ENCODE measurements around the gene ZNF681.
"Not testable (repeated sequence)": the region's sequence is repeated elsewhere in the genome, so short reads cannot be mapped to it uniquely, and the experiment has no call there.

ZNF681 gene

GRCh38 chr19:23772675-23773063 is 14.0 kb upstream of the ZNF681 start:
- DNase-seq, result no peak

DNA sequence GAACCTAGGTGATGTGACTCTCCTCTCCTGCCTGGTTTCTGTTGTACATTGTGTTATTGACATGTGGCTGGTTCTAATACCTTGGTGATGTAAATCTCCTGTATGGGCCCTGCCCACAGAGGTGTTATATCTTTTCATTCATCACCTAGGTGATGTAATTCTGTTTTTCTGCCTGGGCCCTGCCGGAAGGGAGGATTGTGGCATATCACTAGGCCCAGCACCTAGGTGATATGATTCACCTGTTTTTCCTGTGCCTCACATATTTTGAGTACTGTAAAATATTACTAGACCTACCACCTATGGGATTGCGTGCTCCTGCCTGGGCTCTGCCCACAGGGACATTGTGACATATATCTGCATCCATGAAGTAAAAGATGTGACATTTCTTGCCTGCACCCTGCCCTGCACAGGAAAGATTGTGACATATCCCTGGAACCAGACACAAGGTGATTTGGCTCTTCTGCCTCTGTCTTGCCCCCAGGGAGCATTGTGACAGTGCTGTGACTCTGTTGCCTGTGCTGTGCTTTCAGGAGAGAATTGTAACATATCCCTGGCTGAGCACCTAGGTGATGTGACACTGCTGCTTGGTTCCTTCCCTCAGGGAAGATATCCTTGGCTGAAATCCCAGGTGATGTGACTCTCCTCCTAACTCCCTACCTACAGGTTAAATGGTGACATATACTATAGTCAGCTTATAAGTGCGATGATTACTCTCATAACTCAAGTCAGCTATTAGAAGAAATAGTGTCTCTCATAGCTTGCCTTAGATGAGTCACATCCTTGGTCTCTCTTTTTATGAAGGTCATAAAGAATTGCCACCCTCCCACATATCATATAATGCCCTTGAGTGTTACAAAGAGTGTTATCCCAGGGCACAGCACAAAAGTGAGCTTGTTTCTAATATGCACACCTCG is 13.3 kb upstream of the ZNF681 start:
- DNase-seq, result peak; percentile 14

- peak; percentile 59 for DNase-seq
Observed at GRCh38 chr19:23771316-23771715, 12.6 kb upstream of the ZNF681 start.

GRCh38 chr19:23770672-23771250 is 12.1 kb upstream of the ZNF681 start:
- no peak for DNase-seq

- no peak for DNase-seq
Observed at GRCh38 chr19:23769691-23770468, 11.2 kb upstream of the ZNF681 start.

GRCh38 chr19:23766951-23767350 is 8.3 kb upstream of the ZNF681 start:
- no peak for DNase-seq

DNA sequence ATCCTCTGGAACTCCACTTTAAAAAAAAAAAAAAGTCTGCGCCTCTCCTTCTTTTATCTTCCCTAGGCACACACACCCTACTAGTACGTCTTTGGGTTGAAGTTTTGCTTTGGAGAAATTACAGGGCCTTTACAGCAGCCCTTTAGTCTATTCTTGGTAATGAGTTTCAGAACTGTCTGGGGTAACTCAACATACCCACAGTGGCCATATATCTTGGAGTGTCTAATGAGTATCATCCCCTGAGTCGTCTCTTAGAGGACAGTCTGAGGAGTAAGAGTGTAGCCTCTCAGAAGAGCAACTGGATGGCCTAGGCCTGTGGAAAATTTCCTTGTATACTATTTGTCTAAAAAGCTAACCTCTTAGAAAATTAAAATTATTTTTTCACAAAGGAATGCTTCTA is 6.1 kb upstream of the ZNF681 start:
- DNase-seq, result no peak

- peak; percentile 73 for DNase-seq
Observed at GRCh38 chr19:23762884-23763711, 4.4 kb upstream of the ZNF681 start.

- no peak for DNase-seq
Observed at GRCh38 chr19:23762548-23762883, 3.8 kb upstream of the ZNF681 start.

GRCh38 chr19:23760326-23760725 is 1.6 kb upstream of the ZNF681 start:
- not testable (repeated sequence) for DNase-seq

DNA sequence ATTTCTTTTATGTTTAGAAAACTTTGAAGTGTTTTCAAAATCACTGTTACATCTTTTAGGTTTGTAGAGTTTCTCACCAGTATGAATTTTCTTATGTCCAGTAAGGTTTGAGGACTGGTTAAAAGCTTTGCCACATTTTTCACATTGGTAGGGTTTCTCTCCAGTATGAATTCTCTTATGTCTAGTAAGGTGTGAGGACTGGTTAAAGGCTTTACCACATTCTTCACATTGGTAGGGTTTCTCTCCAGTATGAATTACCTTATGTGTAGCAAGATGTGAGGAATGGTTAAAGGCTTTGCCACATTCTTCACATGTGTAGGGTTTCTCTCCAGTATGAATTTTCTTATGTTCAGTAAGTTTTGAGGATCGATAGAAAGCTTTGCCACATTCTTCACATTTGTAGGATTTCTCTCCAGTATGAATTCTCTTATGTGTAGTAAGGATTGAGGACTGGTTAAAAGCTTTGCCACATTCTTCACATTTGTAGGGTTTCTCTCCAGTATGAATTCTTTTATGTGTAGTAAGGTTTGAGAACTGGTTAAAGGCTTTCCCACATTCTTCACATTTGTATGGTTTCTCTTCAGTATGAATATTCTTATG is 15.0 kb downstream of the ZNF681 start:
- DNase-seq, result not testable (repeated sequence)

GRCh38 chr19:23730729-23731465 is 27.8 kb downstream of the ZNF681 start:
- DNase-seq, result not testable (repeated sequence)

- not testable (repeated sequence) for DNase-seq
Observed at GRCh38 chr19:23724161-23724560, 34.5 kb downstream of the ZNF681 start.

- no peak for DNase-seq
Observed at GRCh38 chr19:23718802-23719201, 39.9 kb downstream of the ZNF681 start.

- no peak for DNase-seq
Observed at GRCh38 chr19:23716792-23717191, 41.9 kb downstream of the ZNF681 start.

DNA sequence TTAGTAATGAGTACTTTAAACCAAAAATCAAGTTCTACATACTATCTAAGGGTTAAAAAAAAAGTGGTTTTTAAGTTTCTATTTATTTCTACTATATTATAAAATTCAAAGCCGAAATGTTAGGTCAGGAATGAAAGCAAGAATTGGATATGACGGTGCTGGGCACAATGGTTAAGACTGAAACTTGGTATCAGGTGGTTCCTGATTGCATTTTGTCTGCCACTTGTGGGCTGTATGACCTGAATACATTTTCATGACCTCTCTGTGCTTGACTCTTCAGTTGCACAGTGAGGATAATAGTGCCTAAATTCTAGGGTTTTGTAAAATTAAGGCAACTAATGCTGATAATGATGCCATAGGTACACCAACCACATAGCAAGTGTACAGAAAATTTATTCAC is 49.3 kb downstream of the ZNF681 start:
- no peak for DNase-seq

GRCh38 chr19:23706657-23707056 is 52.0 kb downstream of the ZNF681 start:
- no peak for DNase-seq

DNA sequence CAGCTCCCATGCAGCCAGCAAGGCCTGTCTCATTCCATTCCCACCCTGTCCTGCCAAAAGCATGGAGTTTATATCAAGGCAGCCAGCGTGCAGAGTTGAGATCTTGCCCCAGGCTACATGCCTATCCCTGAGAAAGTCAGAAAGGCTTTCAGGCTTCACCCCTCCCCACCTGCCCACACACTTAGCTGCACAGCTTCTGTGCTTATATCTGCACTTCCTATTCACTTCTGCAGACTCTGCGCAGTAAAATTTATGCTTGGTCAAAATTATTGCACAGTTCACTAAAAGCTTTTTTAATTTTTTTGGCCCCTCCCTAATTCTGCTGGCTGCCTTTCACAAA is 59.2 kb downstream of the ZNF681 start:
- DNase-seq, result no peak

DNA sequence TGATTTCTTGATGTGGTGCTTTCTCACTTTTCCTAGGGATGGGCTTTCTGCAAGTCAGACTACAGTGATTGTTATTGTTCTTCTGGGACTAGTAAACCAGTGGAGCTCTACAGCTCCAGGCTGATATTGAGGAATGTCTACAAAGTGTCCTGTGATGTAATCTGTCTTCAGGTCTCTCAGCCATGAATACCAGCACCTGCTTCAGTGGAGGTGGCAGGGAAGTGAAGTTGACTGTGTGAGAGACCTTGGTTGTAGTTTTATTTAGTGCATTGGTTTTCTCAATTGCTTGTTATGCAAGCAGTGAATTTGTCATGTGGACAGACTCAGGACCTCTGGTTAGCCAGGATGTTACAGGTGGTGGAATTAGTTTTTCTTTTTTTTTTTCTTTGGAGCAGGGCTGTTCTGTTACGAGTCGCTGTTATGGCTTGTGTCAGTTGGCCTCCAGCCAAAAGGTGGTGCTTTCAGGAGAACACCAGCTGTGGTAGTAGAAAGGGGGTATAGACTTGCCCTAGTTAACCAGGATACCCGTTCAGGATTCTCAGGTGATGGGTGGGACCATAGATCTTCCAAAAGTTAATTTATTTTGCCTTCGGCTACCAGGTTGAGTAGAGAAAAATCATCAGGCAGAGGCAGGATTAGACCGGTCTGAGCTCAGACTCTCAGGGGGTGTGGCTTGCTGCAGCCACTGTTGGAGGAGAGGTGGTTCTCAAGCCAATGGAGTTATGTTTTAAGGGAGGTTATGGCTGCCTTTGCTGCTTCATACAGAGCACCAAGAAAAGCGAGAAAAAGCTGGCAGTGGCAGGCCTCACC is 59.8 kb downstream of the ZNF681 start:
- no peak for DNase-seq

GRCh38 chr19:23692937-23693336 is 65.8 kb downstream of the ZNF681 start:
- not testable (repeated sequence) for DNase-seq

All from activated CD4-positive, alpha-beta T cell treated with anti-CD3 and anti-CD28 coated beads, Interleukin-2, amount 50 U/mL, for 16 hours (primary cell).